Spleen (tissue), 11 donors: ENCODE results near the gene CELF1. TPM values are rescaled to one million over a fixed set of nuclear protein-coding genes. Genes with fewer than 3 reads are reported as not detected.

Experiments used
- DNase-seq: peaks from one replicate; pipeline ENCODE4 v3.0.0-alpha.2; 2020
- H3K27ac ChIP-seq, 8 donors: fragments of 200-600 bp; sonication (generic) in 7 of 8; 1 replicate in 4 of 8; 2 replicates in 4 of 8; pipeline versions ENCODE4 v1.5.0 to v1.8.0; 2016 to 2021; ENCODE audit warnings: inconsistent platforms in 4 of 8, mild to moderate bottlenecking in 4 of 8, moderate library complexity in 1 of 8
- H3K27me3 ChIP-seq, 7 donors: fragments of 200-600 bp; sonication (generic) in 6 of 7; replicated peaks in 1 of 7; 1 replicate in 4 of 7; 2 replicates in 3 of 7; pipeline versions ENCODE4 v1.5.0 to v1.8.0; 2016 to 2021; ENCODE audit warnings: inconsistent platforms in 3 of 7, mild to moderate bottlenecking in 1 of 7
- H3K36me3 ChIP-seq, 6 donors: fragments of 200-600 bp; sonication (generic) in 5 of 6; 1 replicate in 4 of 6; 2 replicates in 2 of 6; pipeline versions ENCODE4 v1.5.0 to v1.8.0; 2016 to 2021; ENCODE audit warnings: inconsistent platforms in 2 of 6
- H3K4me1 ChIP-seq, 6 donors: fragments of 200-600 bp; sonication (generic) in 5 of 6; 1 replicate in 3 of 6; 2 replicates in 3 of 6; pipeline versions ENCODE4 v1.5.0 to v1.8.0; 2016 to 2021; ENCODE audit warnings: inconsistent platforms in 3 of 6
- H3K4me3 ChIP-seq, 8 donors: fragments of 200-600 bp; sonication (generic) in 7 of 8; 1 replicate in 4 of 8; 2 replicates in 4 of 8; pipeline versions ENCODE4 v1.5.0 to v1.8.0; 2016 to 2021; ENCODE audit warnings: inconsistent platforms in 4 of 8, mild to moderate bottlenecking in 4 of 8, moderate library complexity in 2 of 8
- H3K9me3 ChIP-seq, 8 donors: fragments of 200-600 bp; sonication (generic) in 7 of 8; 1 replicate in 4 of 8; 2 replicates in 4 of 8; pipeline versions ENCODE4 v1.5.0 to v1.8.0; 2016 to 2021; ENCODE audit warnings: inconsistent platforms in 4 of 8
- CTCF ChIP-seq, 11 experiments: fragments of 200-600 bp in 7 of 11; fragments of 450-650 bp in 4 of 11; sonication (generic) in 4 of 11; IDR thresholded peaks in 8 of 11; conservative IDR thresholded peaks in 3 of 11; 1 replicate in 7 of 11; 2 replicates in 4 of 11; pipeline versions ENCODE4 v1.4.0 to v1.8.0; 2016 to 2021; ENCODE audit warnings: antibody characterized with exemption in 11 of 11, inconsistent platforms in 4 of 11, mild to moderate bottlenecking in 1 of 11
- POLR2A ChIP-seq, 3 donors: fragments of 450-650 bp; IDR thresholded peaks; one replicate each; pipeline ENCODE4 v1.5.1; 2017; ENCODE audit warnings: antibody characterized with exemption in 3 of 3, mild to moderate bottlenecking in 1 of 3
- POLR2AphosphoS5 ChIP-seq, 3 donors: sonication (generic); formaldehyde crosslinking; IDR thresholded peaks; one replicate each; pipeline ENCODE4 v1.5.1; 2017; ENCODE audit warnings: antibody characterized with exemption in 3 of 3
- WGBS, 5 donors: extraction: QIAGEN DNeasy Blood & Tissue Kit in 3 of 5; methylation state at CpG; one replicate each; pipeline versions ENCODE4 v1.1.5 to v1.1.7; 2013 to 2018; 5-methylcytosine and 5-hydroxymethylcytosine counted together
- intact Hi-C: fragments of 100-400 bp; cut with DNase I; formaldehyde crosslinking; loops from one replicate; pipeline ENCODE4 v1.15.0; 2023; ENCODE audit warnings: low total_unique reads
- polyA plus RNA-seq, 3 donors: library from polyadenylated mRNA; stranded (reverse); fragments of 200-250 nt; gene quantifications; one replicate each; pipeline ENCODE4 v1.2.1, GENCODE V29; 2013
- total RNA-seq, 7 donors: library from RNA; depleted of rRNA in 3 of 7; stranded (reverse); fragments of >200 nt in 3 of 7; fragmentation: NEBNext Ultra II Directional in 4 of 7; extraction: Animal tissue kit (Norgen Biotek cat#: 25700) in 4 of 7; gene quantifications; one replicate each; pipeline versions ENCODE4 v1.1.0 to v1.2.1, GENCODE V29; 2016 to 2021
- donor health status: healthy with polysubstance abuse.
- donor health status: DM: no; HTN: no; CAD: no; lungs with moderate emphysema.
- donor health status: DM: no; HTN: no; CAD: no.
- donor health status: Bipolar disorder and iron deficiency.
- donor health status: healthy.
- donor health status: DM: no; HTN: no; CAD: no.
- donor health status: DM: yes; HTN: yes; CAD: no.

The CELF1 gene
- total and polyA plus RNA-seq, 10 donors = 18.5 to 171 (median 116) TPM

GRCh38 chr11:47506795-47507562 lies 46.0 kb downstream of the CELF1 start:
- no peak for DNase-seq
- intact Hi-C loops = no loop called here
- TF ChIP-seq CTCF (IDR thresholded peaks at IDR 0.05 in 8 of 11, conservative IDR thresholded peaks at IDR 0.05 in 3 of 11) (no peak), POLR2AphosphoS5 (IDR thresholded peaks at IDR 0.05) (no peak), POLR2A (IDR thresholded peaks at IDR 0.05) (no peak)
- H3K36me3 ChIP-seq = peaks cover 0 to 9% (median 0%) of the 10 kb centered on the region in 6 donors
- peaks cover 34 to 100% (median 63%) of the 10 kb centered on the region in 6 donors for H3K4me1 ChIP-seq
- no peak overlapping the region for H3K4me3 ChIP-seq
- no peaks in the 10 kb centered on the region for H3K27me3 ChIP-seq
- peak overlapping the region; percentile 10 to 70 (median 44) for H3K27ac ChIP-seq
- H3K9me3 ChIP-seq = no peaks in the 10 kb centered on the region
- 32 to 55% (median 42%) methylated on average over 10 of the region's 10 CpGs for WGBS, 5 donors

- Histone ChIP-seq H3K4me1 (peaks cover 34 to 100% (median 64%) of the 10 kb centered on the region in 6 donors), H3K4me3 (no peak overlapping the region), H3K9me3 (no peaks in the 10 kb centered on the region), H3K27ac (peak overlapping the region in 7 of 8 donors; percentile 10 to 70 (median 61)), H3K27me3 (no peaks in the 10 kb centered on the region), H3K36me3 (peaks cover 0 to 11% (median 0%) of the 10 kb centered on the region in 6 donors)
- intact Hi-C loops = no loop called here
- 93 to 98% (median 94%) methylated on average over 8 of the region's 8 CpGs for WGBS, 5 donors
- no peak for TF ChIP-seq CTCF (IDR thresholded peaks at IDR 0.05 in 8 of 11, conservative IDR thresholded peaks at IDR 0.05 in 3 of 11)
- no peak for TF ChIP-seq POLR2A (IDR thresholded peaks at IDR 0.05)
- no peak for TF ChIP-seq POLR2AphosphoS5 (IDR thresholded peaks at IDR 0.05)
- no peak for DNase-seq
Observed at GRCh38 chr11:47506373-47506772, 46.6 kb downstream of the CELF1 start.

- peaks cover 0 to 18% (median 0%) of the 10 kb centered on the region in 6 donors for H3K36me3 ChIP-seq
- intact Hi-C loops = no loop called here
Observed at GRCh38 chr11:47504910-47505309, 48.0 kb downstream of the CELF1 start.

More at GRCh38 chr11:47504910-47505309, 48.0 kb downstream of the CELF1 start:
- 70 to 83% (median 74%) methylated on average over 1 of the region's 1 CpG for WGBS, 5 donors
- peaks cover 35 to 100% (median 64%) of the 10 kb centered on the region in 6 donors for H3K4me1 ChIP-seq
- H3K27ac ChIP-seq = peak overlapping the region in 1 of 8 donors; percentile 22
- no peaks in the 10 kb centered on the region for H3K9me3 ChIP-seq
- no peak for DNase-seq
- no peaks in the 10 kb centered on the region for H3K27me3 ChIP-seq
- no peak overlapping the region for H3K4me3 ChIP-seq
- no peak for TF ChIP-seq POLR2AphosphoS5 (IDR thresholded peaks at IDR 0.05)
- no peak for TF ChIP-seq CTCF (IDR thresholded peaks at IDR 0.05 in 8 of 11, conservative IDR thresholded peaks at IDR 0.05 in 3 of 11)
- no peak for TF ChIP-seq POLR2A (IDR thresholded peaks at IDR 0.05)
